NCI-H82 (cell line): ENCODE measurements around the gene WDR89.
A peak's percentile ranks its signal among the peaks of the same experiment; 100 is the strongest.
"Not testable (repeated sequence)": the region's sequence is repeated elsewhere in the genome, so short reads cannot be mapped to it uniquely, and the experiment has no call there.

Experiments used
- DNase-seq: peaks from one replicate; lab custom pipeline; 2025; lab: John Stamatoyannopoulos, UW

The WDR89 gene

DNA sequence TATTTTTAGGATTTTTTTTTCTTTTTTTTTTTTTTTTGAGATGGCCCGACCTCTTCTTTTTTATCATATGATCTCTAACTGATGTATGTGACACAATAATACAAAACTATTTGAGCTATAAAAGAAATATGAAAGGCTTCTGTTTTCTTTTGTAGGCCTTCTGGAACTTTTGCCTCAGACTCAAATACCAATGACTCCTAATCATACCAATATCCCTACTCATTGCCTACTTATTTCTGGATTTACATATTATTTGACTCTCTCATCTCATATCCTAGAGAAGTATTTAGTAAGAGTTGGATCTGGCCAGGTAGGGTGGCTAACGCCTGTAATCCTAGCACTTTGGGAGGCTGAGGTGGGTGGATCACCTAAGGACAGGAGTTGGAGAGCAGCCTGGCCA lies 12.7 kb upstream of the WDR89 start:
- no peak for DNase-seq

DNA sequence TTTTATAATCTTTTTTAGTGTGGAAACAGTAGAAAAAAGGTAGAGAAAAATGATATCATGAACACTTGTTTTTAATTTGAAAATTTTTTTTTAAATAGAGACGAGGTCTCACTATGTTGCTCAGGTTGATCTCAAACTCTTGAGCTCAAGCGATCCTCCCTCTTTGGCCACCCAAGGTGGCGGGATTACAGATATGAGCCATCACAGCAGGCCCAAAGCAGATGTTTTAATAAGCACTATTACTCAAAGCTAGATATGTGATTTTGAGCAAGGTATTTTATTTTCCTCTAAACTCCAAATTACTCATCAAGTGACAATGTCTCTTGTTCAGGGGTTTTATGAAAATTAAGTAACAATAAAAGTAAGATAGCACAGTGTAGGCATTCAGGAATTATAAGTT lies 10.7 kb upstream of the WDR89 start:
- no peak for DNase-seq

DNA sequence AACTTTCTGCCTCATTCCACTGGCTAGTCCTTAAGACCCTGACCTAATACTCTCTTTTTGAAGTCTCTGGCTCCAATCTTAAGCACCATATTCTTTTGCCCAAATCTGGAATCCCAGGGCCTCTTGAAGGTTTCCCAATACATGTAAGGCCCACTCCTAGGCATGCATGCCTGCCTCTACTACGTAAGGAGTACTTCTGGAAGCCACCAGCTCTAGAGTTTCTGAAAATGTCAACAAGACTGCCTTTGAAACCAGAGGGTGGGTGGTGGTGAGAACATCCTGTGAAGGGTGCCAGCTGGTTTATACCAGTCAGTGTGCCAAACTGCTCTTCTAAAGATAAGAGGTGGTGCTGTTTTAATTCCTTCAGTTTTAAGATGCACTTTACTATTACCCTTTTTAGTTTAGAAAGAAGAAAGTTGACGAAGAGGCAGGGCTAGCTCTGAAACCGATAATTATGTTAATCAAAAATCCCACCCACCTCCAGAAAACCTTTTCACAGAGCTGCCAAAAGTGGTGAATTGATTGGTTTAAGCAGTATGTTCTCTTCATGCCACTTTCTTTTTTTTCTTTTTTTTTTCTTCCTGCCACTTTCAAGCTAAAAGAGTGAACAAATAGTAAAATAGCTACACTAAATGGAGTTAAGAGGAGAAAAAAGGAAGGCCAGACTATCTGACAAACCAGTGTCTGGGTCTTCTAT lies 8.7 kb upstream of the WDR89 start:
- no peak for DNase-seq

- no peak for DNase-seq
Observed at GRCh38 chr14:63647696-63648410, 6.2 kb upstream of the WDR89 start.

DNA sequence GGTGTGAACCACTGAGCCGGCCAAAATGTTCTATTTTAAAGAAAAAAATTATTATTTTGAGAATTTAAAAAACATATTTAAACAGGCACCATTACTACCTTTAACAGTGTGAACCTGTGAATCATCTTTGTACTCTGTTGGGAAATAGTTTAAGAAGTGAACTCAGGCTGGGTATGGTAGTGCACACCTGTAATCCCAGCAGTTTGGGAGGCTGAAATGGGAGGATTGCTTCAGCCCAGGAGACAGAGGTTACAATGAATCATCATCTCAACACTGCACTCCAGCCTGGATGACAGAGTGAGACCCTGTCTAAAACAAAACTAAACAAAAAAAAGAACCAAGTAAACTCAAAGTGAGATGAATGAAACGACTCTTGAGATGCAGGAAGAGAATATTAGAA lies 3.1 kb upstream of the WDR89 start:
- no peak for DNase-seq

- DNase-seq = no peak
Observed at GRCh38 chr14:63642656-63643382, 1.1 kb upstream of the WDR89 start.

DNA sequence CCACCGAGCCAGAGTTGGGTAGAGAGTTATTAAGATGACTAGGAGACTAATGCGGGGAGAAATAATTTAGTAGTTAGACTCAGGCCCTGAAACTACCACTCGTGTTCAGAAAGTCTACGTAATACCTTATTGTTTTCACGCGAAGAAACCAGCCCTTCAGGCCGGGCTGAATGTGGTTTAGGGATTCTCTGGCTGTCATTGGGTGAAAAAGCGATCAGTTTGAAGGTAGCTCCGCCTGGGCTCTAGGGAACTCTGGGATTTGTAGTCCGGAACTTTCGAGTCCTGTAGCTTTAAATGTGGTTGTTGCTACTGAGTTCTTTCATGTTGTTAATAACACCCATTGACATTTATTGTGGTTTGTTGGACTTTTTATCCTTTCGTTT lies 549 bp upstream of the WDR89 start:
- DNase-seq = peak; percentile 94

- no peak for DNase-seq
Observed at GRCh38 chr14:63638493-63638892, 3.2 kb downstream of the WDR89 start.

DNA sequence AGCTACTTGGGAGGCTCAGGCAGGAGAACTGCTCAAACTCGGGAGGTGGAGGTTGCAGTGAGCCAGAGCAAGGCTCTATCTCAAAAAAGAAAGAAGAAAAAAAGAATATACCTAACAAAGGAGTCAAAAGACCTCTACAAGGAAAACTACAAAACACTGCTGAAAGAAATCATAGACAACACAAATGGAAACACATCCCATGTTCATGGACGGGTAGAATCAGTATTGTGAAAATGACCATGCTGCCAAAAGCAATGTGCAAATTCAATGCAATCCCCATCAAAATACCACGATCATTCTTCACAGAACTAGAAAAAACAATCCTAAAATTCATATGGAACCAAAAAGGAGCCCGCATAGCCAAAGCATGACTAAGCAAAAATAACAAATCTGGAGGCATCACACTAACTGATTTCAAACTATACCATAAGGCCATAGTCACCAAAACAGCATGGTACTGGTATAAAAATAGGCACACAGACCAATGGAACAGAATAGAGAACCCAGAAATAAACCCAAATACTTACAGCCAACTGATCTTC lies 5.5 kb downstream of the WDR89 start:
- DNase-seq = not testable (repeated sequence)

- DNase-seq = no peak
Observed at GRCh38 chr14:63633801-63634200, 7.9 kb downstream of the WDR89 start.

DNA sequence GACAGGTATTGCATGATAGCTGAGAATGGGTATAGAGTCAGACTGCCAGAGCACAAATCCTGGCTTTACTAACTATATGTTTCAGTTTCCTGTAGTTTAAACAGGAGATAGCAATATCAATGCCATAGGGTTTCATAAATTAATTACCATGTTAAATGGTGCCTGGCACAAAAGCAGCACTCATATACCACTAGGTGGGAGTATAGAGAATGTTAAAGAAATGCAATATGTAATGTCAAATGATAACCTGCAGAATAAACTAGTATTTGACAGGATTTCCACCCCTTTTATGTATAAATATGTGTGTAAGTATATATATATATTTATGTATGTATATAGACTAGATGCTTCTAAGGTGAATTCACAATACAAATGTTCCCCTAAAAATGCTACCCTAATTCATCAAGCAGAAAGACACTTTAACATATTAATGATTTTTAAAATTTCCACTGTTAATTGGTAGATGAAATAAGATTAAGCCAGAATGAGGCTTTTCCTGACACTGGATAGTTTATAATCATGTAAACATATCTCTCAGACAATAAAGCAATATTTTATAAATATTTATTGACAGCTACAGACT lies 8.6 kb downstream of the WDR89 start:
- peak; percentile 26 for DNase-seq

- DNase-seq = no peak
Observed at GRCh38 chr14:63624701-63625100, 17.0 kb downstream of the WDR89 start.

DNA sequence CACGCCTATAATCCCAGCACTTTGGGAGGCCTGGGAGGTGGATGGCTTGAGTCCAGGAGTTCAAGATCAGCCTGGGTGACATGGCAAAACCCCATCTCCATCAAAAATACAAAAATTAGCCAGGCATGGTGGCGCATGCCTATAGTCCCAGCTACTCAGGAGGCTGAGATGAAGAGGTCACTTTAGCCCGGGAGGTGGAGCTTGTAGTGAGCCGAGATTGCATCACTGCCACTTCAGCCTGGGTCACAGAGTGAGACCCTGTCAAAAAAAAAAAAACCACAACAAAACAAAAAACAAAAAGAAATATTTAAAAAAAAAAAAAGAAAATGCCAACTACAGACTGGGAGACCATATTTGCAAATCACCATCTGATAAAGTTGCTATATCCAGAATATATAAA lies 17.5 kb downstream of the WDR89 start:
- no peak for DNase-seq

GRCh38 chr14:63621975-63622374 lies 19.7 kb downstream of the WDR89 start:
- DNase-seq = not testable (repeated sequence)

DNA sequence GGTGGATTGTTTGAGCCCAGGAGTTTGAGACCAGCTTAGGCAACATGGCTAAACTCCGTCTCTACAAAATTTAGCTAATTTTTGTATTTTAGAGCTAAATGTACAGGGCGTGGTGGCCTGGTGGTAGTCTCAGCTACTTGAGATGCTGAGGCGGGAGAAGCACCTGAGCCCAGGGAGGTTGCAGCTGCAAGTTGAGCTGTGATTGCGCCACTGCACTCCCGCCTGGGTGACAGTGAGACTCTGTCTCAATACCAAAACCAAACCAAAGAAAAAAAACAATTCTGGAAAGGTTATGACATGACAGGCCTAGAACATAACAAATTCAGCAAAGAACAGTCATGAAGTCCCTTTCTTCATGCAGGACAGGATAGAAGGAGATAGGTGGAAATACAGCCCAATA lies 25.7 kb downstream of the WDR89 start:
- no peak for DNase-seq

DNA sequence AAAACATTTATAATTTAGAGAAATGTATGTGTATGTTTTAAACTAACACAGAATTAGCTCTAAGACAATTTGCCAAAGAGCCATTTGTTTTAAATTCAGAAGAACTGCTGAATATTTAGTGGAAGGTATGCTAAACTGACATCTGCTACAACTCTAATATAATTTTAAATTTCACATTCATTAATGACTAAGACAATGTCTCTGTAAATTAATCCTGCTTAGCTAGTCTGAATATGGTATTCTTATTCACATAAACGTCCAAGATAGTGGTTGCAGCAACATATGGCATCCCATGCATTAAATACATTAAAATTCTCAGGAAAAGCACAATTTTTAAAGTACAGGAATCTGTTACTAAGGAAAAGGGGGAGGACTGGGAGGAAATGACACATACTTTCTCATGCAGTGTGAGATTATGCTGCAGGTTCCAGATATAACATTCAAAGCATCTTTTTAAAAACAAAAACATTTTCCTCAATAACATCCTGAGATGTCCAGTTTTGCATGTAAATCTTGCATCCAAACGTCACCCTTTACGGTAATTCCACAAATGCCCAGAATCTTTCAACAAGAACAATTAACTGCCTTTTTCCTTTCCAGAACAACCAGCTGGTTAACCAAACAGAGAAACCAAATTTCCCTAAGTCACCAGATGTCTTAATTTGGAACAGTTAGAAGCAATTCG lies 26.9 kb downstream of the WDR89 start:
- no peak for DNase-seq

- no peak for DNase-seq
Observed at GRCh38 chr14:63611078-63611477, 30.6 kb downstream of the WDR89 start.

DNA sequence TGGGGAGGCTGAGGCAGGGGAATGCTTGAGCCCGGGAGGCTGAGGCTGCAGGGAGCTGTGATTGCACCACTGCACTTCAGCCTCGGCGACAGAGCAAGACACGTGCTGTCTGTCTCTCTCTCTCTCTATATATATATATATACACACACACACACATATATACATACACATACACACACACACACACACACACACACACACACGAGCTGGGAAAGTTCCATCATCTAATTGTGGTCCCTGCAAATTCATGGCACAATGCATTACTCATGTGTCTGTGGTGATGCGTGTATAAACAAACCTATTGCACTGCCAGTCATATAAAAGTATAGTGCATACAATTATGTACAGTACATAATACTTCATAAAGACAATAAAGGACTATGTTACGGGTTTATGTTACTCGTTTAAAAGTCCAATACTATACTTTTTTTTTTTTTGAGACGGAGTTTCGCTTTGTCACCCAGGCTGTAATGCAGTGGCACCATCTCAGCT lies 36.6 kb downstream of the WDR89 start:
- no peak for DNase-seq

GRCh38 chr14:63604626-63605025 lies 37.0 kb downstream of the WDR89 start:
- no peak for DNase-seq

DNA sequence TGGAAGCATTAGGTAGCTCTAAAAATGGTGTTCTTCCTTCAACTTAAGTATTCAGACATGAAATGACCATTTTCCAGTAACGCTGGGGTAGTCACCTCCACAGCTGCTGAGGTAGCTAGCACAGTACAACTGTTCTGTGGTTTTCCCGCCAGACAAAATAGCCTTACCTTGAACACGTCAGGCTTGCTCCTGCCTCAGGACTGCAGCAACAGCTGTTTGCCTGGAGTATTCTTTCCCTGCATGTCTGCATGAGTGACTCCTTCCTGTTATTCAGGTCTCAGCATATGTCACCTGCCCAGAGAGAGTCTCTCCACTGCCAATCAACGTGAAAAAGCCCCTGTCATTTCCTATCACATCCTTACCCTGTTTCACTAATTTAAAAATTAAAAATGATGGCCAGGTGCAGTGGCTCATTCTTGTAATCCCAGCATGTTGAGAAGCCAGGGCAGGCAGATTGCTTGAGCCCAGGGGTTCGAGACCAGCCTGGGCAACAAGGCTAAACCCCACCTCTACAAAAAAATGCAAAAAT lies 37.9 kb downstream of the WDR89 start:
- peak; percentile 28 for DNase-seq

DNA sequence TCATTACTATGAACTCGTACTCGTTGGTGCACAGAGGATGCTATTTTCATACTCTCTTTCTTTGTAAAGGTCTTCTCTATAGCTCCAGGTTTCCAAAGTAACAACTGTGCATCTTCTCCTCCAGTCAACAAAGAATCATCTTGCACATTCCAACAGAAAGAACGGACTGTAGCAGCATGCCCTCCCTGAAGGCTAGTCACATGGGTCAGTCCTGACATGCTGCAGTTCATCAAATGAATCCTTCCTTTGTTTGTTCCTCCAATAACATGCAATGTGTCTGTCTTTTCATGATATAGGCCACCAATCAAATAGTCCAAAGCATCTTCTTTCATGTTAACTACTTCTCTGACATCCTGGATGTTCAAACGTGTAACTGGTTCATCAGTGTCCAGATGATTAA lies 42.9 kb downstream of the WDR89 start:
- no peak for DNase-seq
